ENCODE measurements around the gene MIGA2. TPM values are rescaled to one million over a fixed set of nuclear protein-coding genes. Genes with fewer than 3 reads are reported as not detected.

The MIGA2 gene
- total and polyA plus RNA-seq, 9 of the 15 experiments (the other 6 are each of a cell fraction or from before 2014, with no cell fraction given) = 0.15 to 54.1 (median 18.0) TPM

DNA sequence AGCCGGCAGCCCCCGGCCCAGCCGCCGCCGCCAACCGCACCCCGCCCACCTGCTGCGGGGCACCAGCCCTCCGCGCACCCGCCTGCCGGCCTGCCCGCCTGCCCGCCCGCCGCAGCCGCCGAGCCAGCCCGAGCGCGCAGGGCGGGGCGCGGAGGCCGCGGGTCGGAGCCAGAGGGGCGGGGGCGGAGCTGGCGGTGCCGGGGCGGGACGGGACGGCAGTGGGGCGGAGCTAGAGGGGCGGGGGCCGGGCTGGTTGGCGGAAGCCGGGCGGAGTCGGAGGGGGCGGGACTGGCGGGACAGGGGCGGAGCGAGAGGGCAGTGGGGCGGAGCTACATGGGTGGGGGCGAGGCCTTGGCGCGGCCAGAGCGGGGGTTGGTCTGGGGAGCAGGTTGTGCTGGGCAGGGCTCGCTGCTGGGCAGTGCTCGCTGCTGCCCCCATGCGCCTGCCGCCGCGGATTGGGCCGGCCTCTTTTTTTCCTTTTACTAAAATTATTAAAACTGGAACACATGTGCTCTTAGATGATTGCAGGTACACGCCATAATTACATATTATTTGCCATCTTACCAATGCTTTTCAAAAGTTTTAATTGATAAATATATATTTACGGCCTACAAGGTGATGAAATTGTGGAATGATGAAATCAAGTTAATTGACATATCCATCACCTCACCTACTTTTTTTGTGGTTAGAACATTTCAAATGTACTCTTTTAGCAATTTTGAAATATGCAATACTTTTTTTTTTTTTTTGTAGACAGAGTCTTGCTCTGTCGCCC lies 8.0 kb upstream of the MIGA2 start, which contains the start of gene SH3GLB2 (continued):
- TF ChIP-seq REST (IDR thresholded peaks at IDR 0.05; ENCODE audit: borderline replicate concordance) (peak; percentile 25; the same call in 1 of the 2 replicates), REST (CRISPR knock-in tag; IDR thresholded peaks at IDR 0.05; ENCODE audit: low read depth) (no peak), TFAP4 (CRISPR knock-in tag; IDR thresholded peaks at IDR 0.05; ENCODE audit: borderline replicate concordance) (0 out of 2 replicates have a peak, but pooled peaks have one; percentile 28), HMG20A (CRISPR knock-in tag; conservative IDR thresholded peaks at IDR 0.05) (no peak), NRF1 (conservative IDR thresholded peaks at IDR 0.05 in 1 of 2, IDR thresholded peaks at IDR 0.05 in 1 of 2) (peak in 1 of 2 experiments; percentile 28; a peak in 2 of 4 replicates), ZNF57 (CRISPR knock-in tag; IDR thresholded peaks at IDR 0.05) (no peak), ZNF431 (CRISPR knock-in tag; IDR thresholded peaks at IDR 0.05) (no peak), PRMT5 (CRISPR knock-in tag; IDR thresholded peaks at IDR 0.05) (no peak), POLR2G (IDR thresholded peaks at IDR 0.05; ENCODE audit: low read depth, low read length) (peak; percentile 66; the same call in 1 of the 2 replicates), MYNN (IDR thresholded peaks at IDR 0.05) (no peak), MYNN (CRISPR knock-in tag; IDR thresholded peaks at IDR 0.05) (no peak), EP400 (IDR thresholded peaks at IDR 0.05) (peak; percentile 50), PHB2 (IDR thresholded peaks at IDR 0.05; ENCODE audit: low read depth) (no peak)
- TF ChIP-seq, protein P1, sequence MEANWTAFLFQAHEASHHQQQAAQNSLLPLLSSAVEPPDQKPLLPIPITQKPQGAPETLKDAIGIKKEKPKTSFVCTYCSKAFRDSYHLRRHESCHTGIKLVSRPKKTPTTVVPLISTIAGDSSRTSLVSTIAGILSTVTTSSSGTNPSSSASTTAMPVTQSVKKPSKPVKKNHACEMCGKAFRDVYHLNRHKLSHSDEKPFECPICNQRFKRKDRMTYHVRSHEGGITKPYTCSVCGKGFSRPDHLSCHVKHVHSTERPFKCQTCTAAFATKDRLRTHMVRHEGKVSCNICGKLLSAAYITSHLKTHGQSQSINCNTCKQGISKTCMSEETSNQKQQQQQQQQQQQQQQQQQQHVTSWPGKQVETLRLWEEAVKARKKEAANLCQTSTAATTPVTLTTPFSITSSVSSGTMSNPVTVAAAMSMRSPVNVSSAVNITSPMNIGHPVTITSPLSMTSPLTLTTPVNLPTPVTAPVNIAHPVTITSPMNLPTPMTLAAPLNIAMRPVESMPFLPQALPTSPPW (CRISPR knock-in tag; IDR thresholded peaks at IDR 0.05) = peak; percentile 90
- TF ChIP-seq, protein P2, sequence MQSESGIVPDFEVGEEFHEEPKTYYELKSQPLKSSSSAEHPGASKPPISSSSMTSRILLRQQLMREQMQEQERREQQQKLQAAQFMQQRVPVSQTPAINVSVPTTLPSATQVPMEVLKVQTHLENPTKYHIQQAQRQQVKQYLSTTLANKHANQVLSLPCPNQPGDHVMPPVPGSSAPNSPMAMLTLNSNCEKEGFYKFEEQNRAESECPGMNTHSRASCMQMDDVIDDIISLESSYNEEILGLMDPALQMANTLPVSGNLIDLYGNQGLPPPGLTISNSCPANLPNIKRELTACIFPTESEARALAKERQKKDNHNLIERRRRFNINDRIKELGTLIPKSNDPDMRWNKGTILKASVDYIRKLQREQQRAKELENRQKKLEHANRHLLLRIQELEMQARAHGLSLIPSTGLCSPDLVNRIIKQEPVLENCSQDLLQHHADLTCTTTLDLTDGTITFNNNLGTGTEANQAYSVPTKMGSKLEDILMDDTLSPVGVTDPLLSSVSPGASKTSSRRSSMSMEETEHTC (IDR thresholded peaks at IDR 0.05) = no peak
